GM12878 (cell line): Measurements from ENCODE around the gene TRAPPC6A. TPM values are rescaled to one million over a fixed set of nuclear protein-coding genes. Genes with fewer than 3 reads are reported as not detected.

Experiments
- ATAC-seq: fragments of 200-7000 bp; cut with Tn5 transposase; 3 replicates; pipeline ENCODE4 v1.9.1; 2020; ENCODE audit warnings: mild to moderate bottlenecking, moderate library complexity
- BruUV-seq: library from RNA; stranded (reverse); fragments of 400-500 nt; replicated peaks from 2 replicates; lab custom pipeline; 2021; lab: Mats Ljungman, UMichigan
- CTCF ChIA-PET: fragments of 300-600 bp; sonication (Branson Sonifier 250); formaldehyde crosslinking; extraction: SDS; loops from one replicate; lab custom pipeline; 2021; ENCODE audit warnings: inconsistent platforms; lab: Yijun Ruan, JAX
- POLR2A ChIA-PET: fragments of 350-600 bp; formaldehyde crosslinking; extraction: SDS; loops from one replicate; lab custom pipeline; 2021; ENCODE audit warnings: inconsistent platforms; lab: Charles Lee
- RAD21 ChIA-PET: fragments of 300-600 bp; sonication (Branson Sonifier 250); formaldehyde crosslinking; loops from one replicate; lab custom pipeline; 2023; ENCODE audit warnings: antibody characterized with exemption; ENCODE audit not compliant: unreplicated experiment; lab: Charles Lee
- SMC1A ChIA-PET: fragments of 300-600 bp; sonication (Branson Sonifier 250); formaldehyde crosslinking; loops from one replicate; lab custom pipeline; 2023; ENCODE audit not compliant: unreplicated experiment, uncharacterized antibody; lab: Charles Lee
- DNase-seq: peaks from one replicate; pipeline ENCODE4 v3.0.0-alpha.2; 2011; ENCODE audit warnings: low read depth, low spot score
- FAIRE-seq: peaks from 3 replicates; lab custom pipeline; 2011; peaks lifted over from hg19 to GRCh38; lab: Jason Lieb, UNC
- H2AFZ ChIP-seq: 2 replicates; pipeline ENCODE4 v1.6.0; 2011; ENCODE audit warnings: low read depth, low read length, control low read depth; ENCODE audit not compliant: control insufficient read depth
- H3K27ac ChIP-seq: 2 replicates; pipeline ENCODE4 v1.5.1; 2011; ENCODE audit warnings: control low read depth; ENCODE audit not compliant: control insufficient read depth, insufficient read depth
- H3K27me3 ChIP-seq, 2 experiments: replicated peaks in 1 of 2; 2 replicates each; pipeline versions ENCODE4 v1.6.0 to v1.6.1; 2011; ENCODE audit warnings: low read length in 1 of 2; ENCODE audit not compliant: control insufficient read depth in 2 of 2, insufficient read depth in 2 of 2
- H3K36me3 ChIP-seq, 2 experiments: 2 replicates each; pipeline ENCODE4 v1.5.1; 2011; ENCODE audit warnings: low read length in 1 of 2; ENCODE audit not compliant: control insufficient read depth in 2 of 2, insufficient read depth in 2 of 2
- H3K4me1 ChIP-seq: 2 replicates; pipeline ENCODE4 v1.6.1; 2011; ENCODE audit warnings: mild to moderate bottlenecking, low read length, moderate library complexity, mixed read lengths; ENCODE audit not compliant: control insufficient read depth, insufficient read depth
- H3K4me2 ChIP-seq: 2 replicates; pipeline ENCODE4 v1.6.0; 2011; ENCODE audit warnings: control low read depth; ENCODE audit not compliant: control insufficient read depth, insufficient read depth
- H3K4me3 ChIP-seq: fragments of 200-600 bp; sonication (generic); 2 replicates; pipeline ENCODE4 v1.5.1; 2016
- H3K79me2 ChIP-seq: 2 replicates; pipeline ENCODE4 v1.6.0; 2011; ENCODE audit warnings: low read length; ENCODE audit not compliant: control insufficient read depth, insufficient read depth
- H3K9ac ChIP-seq: 2 replicates; pipeline ENCODE4 v1.8.0; 2011; ENCODE audit warnings: low read length, control low read depth, mixed read lengths; ENCODE audit not compliant: control insufficient read depth, insufficient read depth
- H3K9me3 ChIP-seq: replicated peaks from 3 replicates; pipeline ENCODE4 v1.5.1; 2011; ENCODE audit warnings: mild to moderate bottlenecking, low read length; ENCODE audit not compliant: control insufficient read depth, insufficient read depth
- H4K20me1 ChIP-seq: 2 replicates; pipeline ENCODE4 v1.6.0; 2011; ENCODE audit not compliant: control insufficient read depth, insufficient read depth
- CEBPB ChIP-seq, 2 experiments: fragments of 150-350 bp in 1 of 2; IDR thresholded peaks; 2 replicates each; pipeline ENCODE4 v1.6.1; 2012 to 2014; ENCODE audit warnings: low read depth in 2 of 2, low read length in 2 of 2, borderline replicate concordance in 1 of 2, inconsistent platforms in 1 of 2
- DPF2 ChIP-seq: fragments of 450-650 bp; IDR thresholded peaks from 2 replicates; pipeline ENCODE4 v1.6.1; 2017; ENCODE audit warnings: mild to moderate bottlenecking
- EED ChIP-seq: sonication (generic); IDR thresholded peaks from 2 replicates; pipeline ENCODE4 v1.6.1; 2016; ENCODE audit warnings: antibody characterized with exemption, low read depth
- GATAD2B ChIP-seq: fragments of 450-650 bp; conservative IDR thresholded peaks from 2 replicates; pipeline ENCODE4 v1.6.1; 2017; ENCODE audit warnings: low read depth, mild to moderate bottlenecking, moderate library complexity
- IKZF2 ChIP-seq, 2 experiments: fragments of 450-650 bp; IDR thresholded peaks; 2 replicates each; pipeline ENCODE4 v1.6.1; 2017; ENCODE audit warnings: mild to moderate bottlenecking in 2 of 2, moderate library complexity in 2 of 2
- MXI1 ChIP-seq: fragments of 150-350 bp; IDR thresholded peaks from 2 replicates; pipeline ENCODE4 v1.6.1; 2011; ENCODE audit warnings: low read depth, mild to moderate bottlenecking, inconsistent platforms, low read length, improper control_type of control experiment
- NR2C1 ChIP-seq: fragments of 450-650 bp; IDR thresholded peaks from 2 replicates; pipeline ENCODE4 v1.6.1; 2017; ENCODE audit warnings: antibody characterized with exemption, mild to moderate bottlenecking, moderate library complexity
- NR2F1 ChIP-seq: fragments of 450-650 bp; conservative IDR thresholded peaks from 2 replicates; pipeline ENCODE4 v1.6.1; 2017; ENCODE audit warnings: mild to moderate bottlenecking
- ZNF207 ChIP-seq: fragments of 450-650 bp; IDR thresholded peaks from 2 replicates; pipeline ENCODE4 v1.6.1; 2014; ENCODE audit warnings: antibody characterized with exemption, mild to moderate bottlenecking, borderline replicate concordance
- WGBS: methylation state at CpG from one replicate; pipeline ENCODE4 v1.1.6; 2016; ENCODE audit warnings: low lambda C conversion rate; ENCODE audit not compliant: insufficient replicate concordance, insufficient coverage; ENCODE audit errors: missing lambda C conversion rate; 5-methylcytosine and 5-hydroxymethylcytosine counted together
- in situ Hi-C: fragments of 300-500 bp; cut with MboI; formaldehyde crosslinking; loops from 9 replicates; pipeline ENCODE4 v1.14.3; 2018; ENCODE audit warnings: mixed read lengths
- intact Hi-C: fragments of 100-400 bp; cut with micrococcal nuclease; formaldehyde crosslinking; loops from one replicate; pipeline ENCODE4 v1.14.2; 2022; ENCODE audit not compliant: unreplicated experiment
- polyA plus RNA-seq, 11 experiments: library from polyadenylated mRNA; depleted of rRNA in 4 of 11; unstranded in 6 of 11; stranded (reverse) in 5 of 11; fragments of >200 nt; fragmentation: Nextera tagmentation in 4 of 11; fragmentation: Illumina TruSeq in 1 of 11; extraction: Ambion mirVana in 4 of 11; extraction: Trizol in 1 of 11; gene quantifications; 1 replicate in 1 of 11; 2 replicates in 10 of 11; pipeline versions ENCODE4 v1.2.1 to v1.2.3, GENCODE V29; 2011 to 2016; ENCODE audit warnings: inconsistent platforms in 2 of 11, missing spikeins in 2 of 11, low read depth in 1 of 11
- total RNA-seq, 4 experiments: library from RNA; depleted of rRNA in 3 of 4; stranded (reverse); fragments of >200 nt in 3 of 4; fragmentation: Illumina TruSeq in 1 of 4; extraction: Trizol in 1 of 4; gene quantifications; 2 replicates each; pipeline versions ENCODE4 v1.2.1 to v1.2.3, GENCODE V29; 2013 to 2021
- TF ChIP-seq, protein P1 (sequence below): fragments of 450-650 bp; formaldehyde crosslinking; IDR thresholded peaks from 2 replicates; pipeline ENCODE4 v1.4.0; 2022; ENCODE audit warnings: mild to moderate bottlenecking, moderate library complexity
- TF ChIP-seq, protein P2 (sequence below): IDR thresholded peaks from 2 replicates; pipeline ENCODE4 v1.6.1; 2011; ENCODE audit warnings: borderline replicate concordance, low read depth, mild to moderate bottlenecking, moderate library complexity, low read length; ENCODE audit not compliant: insufficient read depth, poor library complexity, severe bottlenecking
- TF ChIP-seq, protein P3 (sequence below): fragments of 450-650 bp; IDR thresholded peaks from 2 replicates; pipeline ENCODE4 v1.6.1; 2017; ENCODE audit warnings: mild to moderate bottlenecking, moderate library complexity

Gene TRAPPC6A
- total and polyA plus RNA-seq, 10 of the 15 experiments (the other 5 are each of a cell fraction or from before 2014, with no cell fraction given) = 1.8 to 83.9 (median 35.8) TPM

DNA sequence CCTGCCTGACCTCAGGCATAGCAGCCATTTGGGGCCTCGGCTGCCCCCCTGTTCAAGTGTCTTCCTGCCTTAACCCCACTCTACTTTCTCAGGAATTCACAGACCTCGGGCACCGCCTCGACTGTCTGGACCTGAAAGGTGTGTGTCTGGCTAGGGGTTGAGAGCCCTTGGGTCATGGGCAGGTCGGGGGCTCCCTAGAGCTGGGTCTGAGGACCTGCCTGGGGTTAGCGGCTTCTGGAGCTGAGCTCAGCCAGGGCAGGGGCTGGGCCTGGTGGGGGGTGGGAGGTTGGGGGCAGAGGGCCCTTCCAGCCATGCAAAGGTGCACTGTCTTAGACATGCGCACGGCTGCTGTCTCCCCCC, 37.9 kb downstream of the TRAPPC6A start (continued):
- TF ChIP-seq, protein P1, sequence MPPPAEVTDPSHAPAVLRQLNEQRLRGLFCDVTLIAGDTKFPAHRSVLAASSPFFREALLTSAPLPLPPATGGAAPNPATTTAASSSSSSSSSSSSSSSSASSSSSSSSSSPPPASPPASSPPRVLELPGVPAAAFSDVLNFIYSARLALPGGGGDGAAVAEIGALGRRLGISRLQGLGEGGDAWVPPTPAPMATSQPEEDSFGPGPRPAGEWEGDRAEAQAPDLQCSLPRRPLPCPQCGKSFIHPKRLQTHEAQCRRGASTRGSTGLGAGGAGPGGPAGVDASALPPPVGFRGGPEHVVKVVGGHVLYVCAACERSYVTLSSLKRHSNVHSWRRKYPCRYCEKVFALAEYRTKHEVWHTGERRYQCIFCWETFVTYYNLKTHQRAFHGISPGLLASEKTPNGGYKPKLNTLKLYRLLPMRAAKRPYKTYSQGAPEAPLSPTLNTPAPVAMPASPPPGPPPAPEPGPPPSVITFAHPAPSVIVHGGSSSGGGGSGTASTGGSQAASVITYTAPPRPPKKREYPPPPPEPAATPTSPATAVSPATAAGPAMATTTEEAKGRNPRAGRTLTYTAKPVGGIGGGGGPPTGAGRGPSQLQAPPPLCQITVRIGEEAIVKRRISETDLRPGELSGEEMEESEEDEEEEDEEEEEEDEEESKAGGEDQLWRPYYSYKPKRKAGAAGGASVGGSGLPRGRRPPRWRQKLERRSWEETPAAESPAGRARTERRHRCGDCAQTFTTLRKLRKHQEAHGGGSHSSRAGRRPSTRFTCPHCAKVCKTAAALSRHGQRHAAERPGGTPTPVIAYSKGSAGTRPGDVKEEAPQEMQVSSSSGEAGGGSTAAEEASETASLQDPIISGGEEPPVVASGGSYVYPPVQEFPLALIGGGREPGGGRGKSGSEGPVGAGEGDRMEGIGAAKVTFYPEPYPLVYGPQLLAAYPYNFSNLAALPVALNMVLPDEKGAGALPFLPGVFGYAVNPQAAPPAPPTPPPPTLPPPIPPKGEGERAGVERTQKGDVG = no peak
- TF ChIP-seq NR2F1 = no peak

DNA sequence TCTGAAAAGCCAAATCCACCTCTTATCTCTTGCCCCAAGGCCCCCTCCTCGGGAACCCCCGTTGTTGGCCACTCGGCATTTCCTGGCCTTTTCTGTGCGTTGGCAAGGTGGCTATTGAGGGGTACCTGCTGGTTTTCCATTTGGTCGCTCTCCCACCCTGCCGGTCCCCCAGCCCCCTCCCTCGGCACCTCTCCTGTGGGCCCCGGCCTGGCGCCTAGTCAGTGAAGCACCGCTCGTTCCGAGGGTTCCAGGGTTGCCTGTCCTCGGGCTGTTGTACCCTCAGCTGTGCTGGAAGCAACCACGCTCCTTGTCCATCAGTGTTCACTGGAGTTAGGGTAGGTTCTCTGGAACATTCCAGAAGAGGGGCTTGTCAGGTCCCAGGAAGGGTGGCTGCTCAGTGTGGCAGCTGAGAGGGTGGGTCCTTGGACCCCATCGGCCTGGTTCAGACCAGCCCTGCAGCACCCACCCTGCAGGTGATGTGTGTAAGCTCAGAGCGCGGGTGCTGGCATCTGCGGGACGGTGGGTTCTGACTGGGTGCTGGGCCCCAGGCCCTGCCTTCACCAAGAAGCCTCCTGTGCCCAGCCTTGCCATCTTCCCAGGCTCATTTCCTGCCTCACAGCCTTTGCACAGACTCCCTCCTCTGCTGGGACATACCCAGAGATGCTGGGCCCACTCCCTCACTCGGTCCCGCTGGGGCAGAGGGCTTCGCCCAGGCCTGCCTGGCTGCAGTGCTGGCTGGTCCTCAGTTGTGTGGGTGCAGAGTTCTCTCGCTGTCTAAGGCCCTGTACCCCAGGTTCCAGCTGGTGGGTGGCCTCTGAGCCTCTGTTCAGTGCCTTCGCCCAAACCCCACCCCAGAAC, 38.5 kb downstream of the TRAPPC6A start:
- Histone ChIP-seq H3K27me3 (no peaks in the 10 kb centered on the region), H3K36me3 (peaks cover 0 to 19% of the 10 kb centered on the region in 2 experiments; a peak in 3 of 4 replicates), H3K9ac (no peak overlapping the region), H3K4me2 (no peak overlapping the region), H2AFZ (no peak overlapping the region), H3K4me1 (peaks cover 40% of the 10 kb centered on the region), H3K79me2 (peaks cover 26% of the 10 kb centered on the region), H3K27ac (no peak overlapping the region), H3K9me3 (no peaks in the 10 kb centered on the region), H3K4me3 (no peak overlapping the region), H4K20me1 (no peaks in the 10 kb centered on the region)
- intact Hi-C loops (loop anchor here (5.0 kb wide), 2 partner anchors 62 to 198 kb away; partner anchors contain the start of genes GEMIN7 and ZNF296), in situ Hi-C loops (no loop called here)
- ChIA-PET RAD21 (no interaction called here), POLR2A (no interaction called here), SMC1A (no interaction called here), CTCF (no interaction called here)
- DNase-seq (no peak), FAIRE-seq (no peak), ATAC-seq (no peak)
- BruUV-seq = no TSS peak
- TF ChIP-seq MXI1 (no peak), DPF2 (no peak), GATAD2B (no peak), ZNF207 (no peak), NR2C1 (no peak), IKZF2 (IDR thresholded peaks at IDR 0.05) (no peak), NR2F1 (no peak), CEBPB (IDR thresholded peaks at IDR 0.05; ENCODE audit: borderline replicate concordance in 1 of 2, low read depth in 2 of 2, low read length in 2 of 2) (no peak), EED (no peak)
- TF ChIP-seq, protein P2, sequence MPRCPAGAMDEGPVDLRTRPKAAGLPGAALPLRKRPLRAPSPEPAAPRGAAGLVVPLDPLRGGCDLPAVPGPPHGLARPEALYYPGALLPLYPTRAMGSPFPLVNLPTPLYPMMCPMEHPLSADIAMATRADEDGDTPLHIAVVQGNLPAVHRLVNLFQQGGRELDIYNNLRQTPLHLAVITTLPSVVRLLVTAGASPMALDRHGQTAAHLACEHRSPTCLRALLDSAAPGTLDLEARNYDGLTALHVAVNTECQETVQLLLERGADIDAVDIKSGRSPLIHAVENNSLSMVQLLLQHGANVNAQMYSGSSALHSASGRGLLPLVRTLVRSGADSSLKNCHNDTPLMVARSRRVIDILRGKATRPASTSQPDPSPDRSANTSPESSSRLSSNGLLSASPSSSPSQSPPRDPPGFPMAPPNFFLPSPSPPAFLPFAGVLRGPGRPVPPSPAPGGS = no peak
- TF ChIP-seq, protein P3, sequence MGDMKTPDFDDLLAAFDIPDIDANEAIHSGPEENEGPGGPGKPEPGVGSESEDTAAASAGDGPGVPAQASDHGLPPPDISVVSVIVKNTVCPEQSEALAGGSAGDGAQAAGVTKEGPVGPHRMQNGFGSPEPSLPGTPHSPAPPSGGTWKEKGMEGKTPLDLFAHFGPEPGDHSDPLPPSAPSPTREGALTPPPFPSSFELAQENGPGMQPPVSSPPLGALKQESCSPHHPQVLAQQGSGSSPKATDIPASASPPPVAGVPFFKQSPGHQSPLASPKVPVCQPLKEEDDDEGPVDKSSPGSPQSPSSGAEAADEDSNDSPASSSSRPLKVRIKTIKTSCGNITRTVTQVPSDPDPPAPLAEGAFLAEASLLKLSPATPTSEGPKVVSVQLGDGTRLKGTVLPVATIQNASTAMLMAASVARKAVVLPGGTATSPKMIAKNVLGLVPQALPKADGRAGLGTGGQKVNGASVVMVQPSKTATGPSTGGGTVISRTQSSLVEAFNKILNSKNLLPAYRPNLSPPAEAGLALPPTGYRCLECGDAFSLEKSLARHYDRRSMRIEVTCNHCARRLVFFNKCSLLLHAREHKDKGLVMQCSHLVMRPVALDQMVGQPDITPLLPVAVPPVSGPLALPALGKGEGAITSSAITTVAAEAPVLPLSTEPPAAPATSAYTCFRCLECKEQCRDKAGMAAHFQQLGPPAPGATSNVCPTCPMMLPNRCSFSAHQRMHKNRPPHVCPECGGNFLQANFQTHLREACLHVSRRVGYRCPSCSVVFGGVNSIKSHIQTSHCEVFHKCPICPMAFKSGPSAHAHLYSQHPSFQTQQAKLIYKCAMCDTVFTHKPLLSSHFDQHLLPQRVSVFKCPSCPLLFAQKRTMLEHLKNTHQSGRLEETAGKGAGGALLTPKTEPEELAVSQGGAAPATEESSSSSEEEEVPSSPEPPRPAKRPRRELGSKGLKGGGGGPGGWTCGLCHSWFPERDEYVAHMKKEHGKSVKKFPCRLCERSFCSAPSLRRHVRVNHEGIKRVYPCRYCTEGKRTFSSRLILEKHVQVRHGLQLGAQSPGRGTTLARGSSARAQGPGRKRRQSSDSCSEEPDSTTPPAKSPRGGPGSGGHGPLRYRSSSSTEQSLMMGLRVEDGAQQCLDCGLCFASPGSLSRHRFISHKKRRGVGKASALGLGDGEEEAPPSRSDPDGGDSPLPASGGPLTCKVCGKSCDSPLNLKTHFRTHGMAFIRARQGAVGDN = no peak
- 97% methylated on average over 24 of the region's 24 CpGs for WGBS
